ENCODE results near the gene UNK.

The UNK gene, protein sequence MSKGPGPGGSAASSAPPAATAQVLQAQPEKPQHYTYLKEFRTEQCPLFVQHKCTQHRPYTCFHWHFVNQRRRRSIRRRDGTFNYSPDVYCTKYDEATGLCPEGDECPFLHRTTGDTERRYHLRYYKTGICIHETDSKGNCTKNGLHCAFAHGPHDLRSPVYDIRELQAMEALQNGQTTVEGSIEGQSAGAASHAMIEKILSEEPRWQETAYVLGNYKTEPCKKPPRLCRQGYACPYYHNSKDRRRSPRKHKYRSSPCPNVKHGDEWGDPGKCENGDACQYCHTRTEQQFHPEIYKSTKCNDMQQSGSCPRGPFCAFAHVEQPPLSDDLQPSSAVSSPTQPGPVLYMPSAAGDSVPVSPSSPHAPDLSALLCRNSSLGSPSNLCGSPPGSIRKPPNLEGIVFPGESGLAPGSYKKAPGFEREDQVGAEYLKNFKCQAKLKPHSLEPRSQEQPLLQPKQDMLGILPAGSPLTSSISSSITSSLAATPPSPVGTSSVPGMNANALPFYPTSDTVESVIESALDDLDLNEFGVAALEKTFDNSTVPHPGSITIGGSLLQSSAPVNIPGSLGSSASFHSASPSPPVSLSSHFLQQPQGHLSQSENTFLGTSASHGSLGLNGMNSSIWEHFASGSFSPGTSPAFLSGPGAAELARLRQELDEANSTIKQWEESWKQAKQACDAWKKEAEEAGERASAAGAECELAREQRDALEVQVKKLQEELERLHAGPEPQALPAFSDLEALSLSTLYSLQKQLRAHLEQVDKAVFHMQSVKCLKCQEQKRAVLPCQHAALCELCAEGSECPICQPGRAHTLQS

DNA sequence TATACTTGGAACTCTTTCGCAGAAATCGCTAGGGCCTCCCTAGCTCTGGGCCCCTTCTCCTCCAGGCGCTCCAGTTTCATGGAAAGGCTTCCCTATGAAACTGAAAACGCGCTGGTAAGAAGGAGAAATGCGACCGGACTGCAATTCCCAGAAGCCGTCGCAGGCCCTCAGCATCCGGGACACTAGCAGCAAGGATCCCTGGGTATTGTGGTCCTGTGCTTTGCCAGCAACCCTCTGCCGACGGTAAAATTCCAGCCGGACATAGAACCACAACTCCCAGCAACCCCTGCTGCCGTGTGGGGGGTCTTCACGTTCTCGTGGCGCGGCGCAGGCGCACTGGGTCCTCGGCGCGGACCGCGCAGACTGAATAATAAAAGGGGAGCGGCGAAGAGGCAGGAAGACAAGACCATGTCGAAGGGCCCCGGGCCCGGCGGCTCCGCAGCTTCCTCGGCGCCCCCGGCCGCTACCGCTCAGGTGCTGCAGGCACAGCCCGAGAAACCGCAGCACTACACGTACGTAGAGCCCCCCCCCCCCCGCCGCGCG, at the start of gene UNK:
UNK (plus strand) TSS at position 334 of the 543 bp plus-strand sequence; CDS start at position 409, 75 bp downstream.
- peak; percentile 97 to 99 (median 98) for DNase-seq

DNA sequence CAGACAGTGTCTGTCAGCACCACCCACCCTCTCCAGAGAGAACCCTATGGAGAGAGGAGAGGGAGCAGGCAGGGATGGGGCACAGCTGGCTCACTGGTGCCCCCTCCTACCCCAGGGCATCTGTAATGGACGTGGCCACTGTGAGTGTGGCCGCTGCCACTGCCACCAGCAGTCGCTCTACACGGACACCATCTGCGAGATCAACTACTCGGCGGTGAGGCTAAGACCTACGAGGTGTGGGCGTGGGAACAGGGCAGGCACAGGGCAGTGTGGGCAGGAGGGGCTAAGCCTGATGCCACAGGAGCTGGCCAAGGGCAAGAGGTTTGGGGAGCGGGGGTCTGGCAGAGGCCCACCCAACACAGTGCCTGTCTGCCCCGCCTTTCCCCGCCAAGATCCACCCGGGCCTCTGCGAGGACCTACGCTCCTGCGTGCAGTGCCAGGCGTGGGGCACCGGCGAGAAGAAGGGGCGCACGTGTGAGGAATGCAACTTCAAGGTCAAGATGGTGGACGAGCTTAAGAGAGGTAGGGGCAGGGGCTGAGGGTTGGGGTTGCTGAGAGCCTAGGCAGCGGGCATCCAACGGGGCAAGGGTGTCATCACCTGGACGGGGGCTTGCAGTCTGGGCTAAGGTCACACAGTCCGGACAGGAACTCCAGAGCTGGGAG, 48.3 kb upstream of the UNK start:
- DNase-seq: no peak

DNA sequence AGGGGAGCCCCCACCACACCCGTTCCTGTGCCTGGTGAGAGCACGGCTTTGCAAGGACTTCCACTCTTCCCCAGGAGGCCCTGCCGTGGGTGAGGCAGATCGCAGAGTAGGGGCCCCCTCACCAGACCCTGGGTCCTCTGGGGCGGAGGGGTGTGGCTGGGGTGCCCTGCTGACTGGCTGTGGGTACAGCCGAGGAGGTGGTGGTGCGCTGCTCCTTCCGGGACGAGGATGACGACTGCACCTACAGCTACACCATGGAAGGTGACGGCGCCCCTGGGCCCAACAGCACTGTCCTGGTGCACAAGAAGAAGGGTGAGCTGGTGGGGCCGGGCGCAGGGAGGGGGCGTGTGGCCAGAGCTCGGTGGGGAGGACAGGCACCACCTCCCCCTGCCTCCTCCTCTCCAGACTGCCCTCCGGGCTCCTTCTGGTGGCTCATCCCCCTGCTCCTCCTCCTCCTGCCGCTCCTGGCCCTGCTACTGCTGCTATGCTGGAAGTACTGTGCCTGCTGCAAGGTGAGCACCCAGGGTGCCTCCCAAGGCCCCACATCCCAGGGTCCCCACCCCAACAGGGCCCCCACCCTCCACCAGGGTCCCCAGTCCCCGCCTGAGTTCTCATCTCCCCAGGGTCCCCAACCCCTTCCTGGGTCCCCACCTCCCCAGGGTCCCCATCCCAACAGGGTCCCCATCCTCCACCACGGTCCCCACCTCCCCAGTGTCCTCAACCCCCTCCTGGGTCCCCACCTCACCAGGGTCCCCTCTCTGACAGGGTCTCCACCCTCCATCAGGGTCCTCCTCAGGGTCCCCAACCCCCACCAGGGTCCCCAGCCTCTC, 47.3 kb upstream of the UNK start:
- no peak for DNase-seq

DNA sequence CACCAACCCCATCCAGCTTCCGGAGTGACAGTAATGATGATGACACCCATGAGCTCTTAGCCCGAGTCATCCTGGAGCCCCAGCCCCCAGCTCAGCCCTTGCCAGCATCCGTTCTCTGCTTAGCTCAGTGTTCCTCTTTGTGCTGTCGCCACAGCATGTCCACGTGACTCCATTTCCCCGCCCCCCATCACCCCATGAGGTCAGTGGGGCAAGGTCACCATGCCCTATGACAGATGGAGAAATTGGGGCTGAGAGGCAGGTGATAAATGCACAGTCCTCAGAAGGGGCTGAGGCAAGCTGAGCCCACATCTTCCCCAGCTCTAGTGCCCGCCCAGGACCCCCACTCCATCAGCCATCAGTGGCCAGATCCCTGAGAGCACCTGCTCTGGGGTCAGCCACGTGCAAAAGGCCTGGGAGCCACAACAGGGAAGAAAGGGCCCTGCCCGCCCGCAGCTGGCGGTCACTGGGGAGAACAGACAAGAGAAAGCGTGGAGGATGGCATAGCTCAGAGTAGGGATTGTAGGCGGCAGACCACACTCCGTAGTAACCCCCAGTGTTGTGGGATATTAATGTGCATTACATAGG, 46.3 kb upstream of the UNK start:
- no peak for DNase-seq

DNA sequence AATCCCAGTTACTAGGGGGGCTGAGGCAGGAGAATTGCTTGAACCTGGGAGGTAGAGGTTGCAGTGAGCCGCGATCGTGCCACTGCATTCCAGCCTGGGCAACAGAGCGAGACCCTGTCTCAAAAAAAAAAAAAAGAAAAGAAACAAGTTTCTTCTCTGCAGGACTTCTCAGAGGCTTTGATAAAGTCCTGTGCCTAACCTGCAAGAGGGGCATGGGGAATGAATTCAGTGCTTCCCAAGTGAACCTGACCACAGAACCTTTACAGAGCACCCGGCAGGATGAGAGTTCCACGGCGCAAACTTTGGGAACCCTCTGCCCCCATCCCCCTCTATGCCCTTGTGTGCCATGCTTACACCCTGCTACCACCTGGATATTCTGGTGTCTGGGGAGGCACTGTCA, 45.4 kb upstream of the UNK start:
- no peak for DNase-seq

DNA sequence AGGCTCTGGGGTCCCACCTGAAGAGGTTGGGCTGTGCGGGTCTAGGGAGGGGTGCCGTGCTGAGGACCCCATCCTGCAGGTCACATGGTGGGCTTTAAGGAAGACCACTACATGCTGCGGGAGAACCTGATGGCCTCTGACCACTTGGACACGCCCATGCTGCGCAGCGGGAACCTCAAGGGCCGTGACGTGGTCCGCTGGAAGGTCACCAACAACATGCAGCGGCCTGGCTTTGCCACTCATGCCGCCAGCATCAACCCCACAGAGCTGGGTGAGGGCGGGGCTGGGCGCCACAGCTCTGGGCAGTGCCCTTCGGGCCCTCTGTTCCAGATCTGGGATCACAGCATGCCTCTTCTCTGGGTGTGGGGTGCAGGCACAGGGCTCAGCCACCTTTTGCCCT, 44.8 kb upstream of the UNK start:
- no peak for DNase-seq

DNA sequence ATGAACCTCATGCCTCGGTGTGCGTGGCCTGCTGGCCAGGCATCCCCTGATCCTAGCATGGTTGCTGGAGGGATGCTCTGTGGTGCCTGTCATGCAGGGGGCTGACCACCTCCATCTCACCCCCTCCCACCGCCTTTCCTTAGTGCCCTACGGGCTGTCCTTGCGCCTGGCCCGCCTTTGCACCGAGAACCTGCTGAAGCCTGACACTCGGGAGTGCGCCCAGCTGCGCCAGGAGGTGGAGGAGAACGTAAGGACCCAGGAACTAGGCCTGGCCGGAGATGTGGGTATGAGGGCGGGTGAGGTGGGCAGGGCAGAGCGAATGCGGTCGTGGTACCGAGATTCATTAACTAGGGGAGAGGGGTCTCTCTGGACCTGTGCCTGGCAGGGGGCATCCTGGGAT, 44.4 kb upstream of the UNK start:
- DNase-seq: no peak

DNA sequence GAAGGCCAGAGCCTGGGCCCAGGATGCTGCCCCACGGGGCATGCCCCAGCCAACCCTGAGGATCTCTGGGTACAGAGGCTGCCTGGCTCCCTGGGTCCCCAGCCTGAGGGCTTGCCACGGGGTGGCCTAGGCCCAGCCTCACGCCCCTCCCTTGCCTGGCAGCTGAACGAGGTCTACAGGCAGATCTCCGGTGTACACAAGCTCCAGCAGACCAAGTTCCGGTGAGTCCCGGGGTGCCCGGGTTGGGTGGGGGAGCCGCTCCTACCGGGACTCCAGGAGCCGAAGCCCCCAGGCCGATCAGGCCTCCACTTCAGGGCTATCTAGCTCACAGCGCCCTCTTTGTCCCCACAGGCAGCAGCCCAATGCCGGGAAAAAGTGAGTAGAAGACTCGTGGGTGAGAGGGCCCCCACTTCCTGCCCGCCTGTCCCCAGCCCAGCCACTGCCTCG, 44.0 kb upstream of the UNK start:
- DNase-seq: no peak

DNA sequence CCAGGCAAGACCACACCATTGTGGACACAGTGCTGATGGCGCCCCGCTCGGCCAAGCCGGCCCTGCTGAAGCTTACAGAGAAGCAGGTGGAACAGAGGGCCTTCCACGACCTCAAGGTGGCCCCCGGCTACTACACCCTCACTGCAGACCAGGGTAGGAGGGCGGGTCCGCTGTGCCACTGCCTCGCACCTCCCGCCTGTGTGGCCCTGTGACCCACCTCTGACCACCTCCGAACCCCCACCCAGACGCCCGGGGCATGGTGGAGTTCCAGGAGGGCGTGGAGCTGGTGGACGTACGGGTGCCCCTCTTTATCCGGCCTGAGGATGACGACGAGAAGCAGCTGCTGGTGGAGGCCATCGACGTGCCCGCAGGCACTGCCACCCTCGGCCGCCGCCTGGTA, 42.3 kb upstream of the UNK start:
- DNase-seq: no peak

DNA sequence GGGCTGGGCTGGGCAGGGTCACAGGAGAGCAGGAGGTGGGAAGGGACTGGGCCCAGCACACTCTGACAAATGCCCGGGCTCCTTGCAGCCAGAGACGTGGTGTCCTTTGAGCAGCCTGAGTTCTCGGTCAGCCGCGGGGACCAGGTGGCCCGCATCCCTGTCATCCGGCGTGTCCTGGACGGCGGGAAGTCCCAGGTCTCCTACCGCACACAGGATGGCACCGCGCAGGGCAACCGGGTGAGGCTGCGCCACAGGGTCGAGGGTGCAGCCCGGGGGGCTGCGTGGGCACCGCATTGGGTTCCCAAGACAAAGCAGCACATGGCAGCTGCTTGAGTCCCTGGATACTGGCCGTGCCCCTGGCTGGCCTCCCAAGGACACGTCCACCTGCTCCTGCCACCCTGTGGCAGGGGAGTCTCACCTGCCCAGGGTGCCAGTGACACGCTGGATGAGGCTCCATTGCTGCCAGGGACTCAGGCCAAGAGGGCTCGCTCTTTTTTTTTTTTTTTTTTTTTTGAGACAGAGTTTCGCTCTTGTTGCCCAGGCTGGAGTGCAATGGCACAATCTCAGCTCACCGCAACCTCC, 40.9 kb upstream of the UNK start:
- DNase-seq: no peak

DNA sequence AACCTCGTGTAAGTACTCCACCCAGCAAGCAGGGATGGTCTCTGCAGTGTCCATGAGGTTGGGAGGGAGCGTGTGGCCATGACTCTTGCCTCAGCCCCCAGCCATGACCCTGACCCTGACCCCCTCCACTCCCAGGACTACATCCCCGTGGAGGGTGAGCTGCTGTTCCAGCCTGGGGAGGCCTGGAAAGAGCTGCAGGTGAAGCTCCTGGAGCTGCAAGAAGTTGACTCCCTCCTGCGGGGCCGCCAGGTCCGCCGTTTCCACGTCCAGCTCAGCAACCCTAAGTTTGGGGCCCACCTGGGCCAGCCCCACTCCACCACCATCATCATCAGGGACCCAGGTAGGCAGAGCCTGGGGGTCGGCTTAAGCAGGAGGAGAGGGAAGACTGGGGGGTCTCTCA, 35.9 kb upstream of the UNK start:
- DNase-seq: no peak

DNA sequence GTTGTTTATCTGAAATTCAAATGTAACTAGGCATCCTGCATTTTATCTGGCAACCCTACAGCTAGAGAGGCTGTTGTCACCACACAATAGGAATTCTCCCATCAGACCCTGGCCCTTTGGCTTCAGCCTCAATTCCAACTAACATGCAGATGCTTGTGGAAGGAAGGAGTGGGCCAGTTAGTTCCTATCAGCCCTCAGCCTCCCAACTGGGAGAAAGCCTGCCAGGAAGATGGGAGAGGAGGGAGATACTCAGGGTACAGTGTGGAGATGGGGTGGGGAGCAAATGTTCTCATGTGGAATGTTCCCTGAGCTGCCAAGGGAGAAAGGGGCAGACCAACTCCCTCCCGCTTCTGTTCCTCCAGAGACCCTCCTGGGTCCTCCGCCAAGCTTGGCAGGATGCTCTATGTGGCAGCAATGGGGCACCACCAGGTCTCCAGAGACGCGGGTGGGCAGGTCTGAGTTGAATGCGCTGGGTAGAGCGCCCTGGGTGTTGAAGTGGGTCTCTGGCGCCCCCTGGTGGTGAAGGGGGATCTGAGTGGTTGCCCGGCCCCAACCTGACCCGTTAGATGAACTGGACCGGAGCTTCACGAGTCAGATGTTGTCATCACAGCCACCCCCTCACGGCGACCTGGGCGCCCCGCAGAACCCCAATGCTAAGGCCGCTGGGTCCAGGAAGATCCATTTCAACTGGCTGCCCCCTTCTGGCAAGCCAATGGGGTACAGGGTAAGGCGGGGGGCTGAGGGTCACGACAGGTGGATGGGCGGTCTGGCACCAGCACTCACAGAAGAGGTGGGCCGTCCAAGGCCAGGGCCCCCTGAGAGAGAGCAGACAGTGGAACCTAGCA, 34.8 kb upstream of the UNK start:
- peak; percentile 45 to 82 (median 49) for DNase-seq

DNA sequence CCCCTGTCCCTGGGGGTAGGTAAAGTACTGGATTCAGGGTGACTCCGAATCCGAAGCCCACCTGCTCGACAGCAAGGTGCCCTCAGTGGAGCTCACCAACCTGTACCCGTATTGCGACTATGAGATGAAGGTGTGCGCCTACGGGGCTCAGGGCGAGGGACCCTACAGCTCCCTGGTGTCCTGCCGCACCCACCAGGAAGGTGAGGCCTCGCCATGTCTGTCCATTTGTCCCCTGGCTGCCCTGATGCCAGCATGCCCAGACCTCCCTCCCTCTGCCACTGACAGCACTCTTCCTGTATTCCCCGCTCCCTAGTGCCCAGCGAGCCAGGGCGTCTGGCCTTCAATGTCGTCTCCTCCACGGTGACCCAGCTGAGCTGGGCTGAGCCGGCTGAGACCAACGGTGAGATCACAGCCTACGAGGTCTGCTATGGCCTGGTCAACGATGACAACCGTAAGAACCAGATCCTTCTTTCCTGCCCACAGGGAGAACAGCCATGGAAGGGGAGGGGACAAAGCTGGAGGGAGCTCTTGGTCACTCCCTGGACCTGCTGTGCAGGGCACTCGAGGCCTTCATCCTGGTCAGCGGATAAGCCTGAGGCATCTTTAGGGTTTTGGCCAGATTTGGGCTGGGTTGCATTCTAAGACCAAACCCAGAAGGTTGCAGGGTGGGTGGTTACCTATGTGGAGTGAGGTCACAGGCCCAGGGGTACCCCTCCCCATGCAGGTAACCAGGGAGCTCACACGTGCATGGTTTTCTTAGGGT, 33.8 kb upstream of the UNK start:
- DNase-seq: no peak

DNA sequence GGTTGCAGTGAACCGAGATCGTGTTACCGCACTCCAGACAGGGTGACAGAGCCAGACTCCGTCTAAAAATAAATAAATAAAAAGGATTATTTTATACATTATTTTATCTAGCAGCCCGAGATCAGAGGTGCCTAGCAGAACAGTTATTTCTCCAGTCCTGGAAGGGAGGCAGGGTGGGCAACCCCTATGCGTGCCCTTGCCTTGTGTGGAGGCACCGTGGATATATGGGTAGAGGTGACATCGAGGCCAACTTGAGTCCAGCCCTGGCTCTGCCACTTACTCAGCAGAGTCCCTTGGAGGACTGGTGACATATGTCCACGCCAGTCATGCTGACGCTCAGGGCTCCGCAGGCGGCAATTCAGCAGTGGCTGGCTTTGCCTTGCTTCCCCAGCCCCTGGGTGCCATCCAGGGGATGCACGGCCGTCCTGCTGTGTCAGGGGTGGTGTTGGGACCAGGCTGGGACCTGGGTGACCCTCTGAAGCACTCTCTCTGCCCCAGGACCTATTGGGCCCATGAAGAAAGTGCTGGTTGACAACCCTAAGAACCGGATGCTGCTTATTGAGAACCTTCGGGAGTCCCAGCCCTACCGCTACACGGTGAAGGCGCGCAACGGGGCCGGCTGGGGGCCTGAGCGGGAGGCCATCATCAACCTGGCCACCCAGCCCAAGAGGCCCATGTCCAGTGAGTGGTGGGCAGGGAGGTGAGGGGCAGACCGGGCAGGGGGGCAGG, 32.8 kb upstream of the UNK start:
- no peak for DNase-seq

DNA sequence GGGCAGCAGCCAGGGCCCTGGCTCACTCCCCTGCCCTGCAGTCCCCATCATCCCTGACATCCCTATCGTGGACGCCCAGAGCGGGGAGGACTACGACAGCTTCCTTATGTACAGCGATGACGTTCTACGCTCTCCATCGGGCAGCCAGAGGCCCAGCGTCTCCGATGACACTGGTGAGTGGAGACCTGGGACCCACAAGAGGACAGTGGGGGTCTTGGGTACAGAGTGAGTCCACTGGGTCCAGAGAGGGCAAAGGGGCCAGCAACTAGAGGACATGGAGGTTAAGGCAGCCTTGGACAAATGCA, 32.2 kb upstream of the UNK start:
- no peak for DNase-seq

DNA sequence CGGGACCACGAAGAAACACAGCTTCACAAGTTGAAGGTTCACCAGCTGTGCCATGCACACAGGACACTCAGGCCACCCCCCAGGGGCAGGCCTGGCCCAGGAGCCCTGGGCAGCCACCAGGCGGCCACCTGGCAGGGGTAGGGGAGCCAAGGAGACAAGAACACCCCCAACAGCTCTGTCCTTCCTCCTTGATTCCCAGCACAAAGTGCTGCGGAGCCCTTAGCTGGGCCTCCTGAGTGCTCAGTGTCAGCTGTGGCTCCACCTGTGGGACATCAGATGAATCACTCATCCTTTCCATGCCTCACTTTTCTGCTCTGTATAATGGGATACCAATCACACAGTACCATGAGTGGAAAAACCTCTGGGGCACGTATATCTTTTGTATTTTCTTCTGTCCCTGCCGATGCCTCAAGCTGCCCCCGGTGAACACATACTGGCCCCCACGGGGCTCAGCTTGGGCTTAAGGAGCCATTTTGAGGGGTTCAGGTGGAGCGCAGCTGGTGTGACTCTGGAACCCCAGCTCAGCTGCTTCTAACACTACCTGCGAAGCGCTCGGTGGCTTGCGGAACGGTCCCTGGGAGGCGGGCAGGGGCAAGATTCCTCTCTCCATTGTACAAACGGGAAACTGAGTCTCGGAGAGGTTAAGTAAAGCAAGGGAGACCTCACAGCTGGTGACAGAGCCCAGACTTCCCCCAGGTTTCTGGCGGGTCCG, 31.6 kb upstream of the UNK start:
- no peak for DNase-seq

DNA sequence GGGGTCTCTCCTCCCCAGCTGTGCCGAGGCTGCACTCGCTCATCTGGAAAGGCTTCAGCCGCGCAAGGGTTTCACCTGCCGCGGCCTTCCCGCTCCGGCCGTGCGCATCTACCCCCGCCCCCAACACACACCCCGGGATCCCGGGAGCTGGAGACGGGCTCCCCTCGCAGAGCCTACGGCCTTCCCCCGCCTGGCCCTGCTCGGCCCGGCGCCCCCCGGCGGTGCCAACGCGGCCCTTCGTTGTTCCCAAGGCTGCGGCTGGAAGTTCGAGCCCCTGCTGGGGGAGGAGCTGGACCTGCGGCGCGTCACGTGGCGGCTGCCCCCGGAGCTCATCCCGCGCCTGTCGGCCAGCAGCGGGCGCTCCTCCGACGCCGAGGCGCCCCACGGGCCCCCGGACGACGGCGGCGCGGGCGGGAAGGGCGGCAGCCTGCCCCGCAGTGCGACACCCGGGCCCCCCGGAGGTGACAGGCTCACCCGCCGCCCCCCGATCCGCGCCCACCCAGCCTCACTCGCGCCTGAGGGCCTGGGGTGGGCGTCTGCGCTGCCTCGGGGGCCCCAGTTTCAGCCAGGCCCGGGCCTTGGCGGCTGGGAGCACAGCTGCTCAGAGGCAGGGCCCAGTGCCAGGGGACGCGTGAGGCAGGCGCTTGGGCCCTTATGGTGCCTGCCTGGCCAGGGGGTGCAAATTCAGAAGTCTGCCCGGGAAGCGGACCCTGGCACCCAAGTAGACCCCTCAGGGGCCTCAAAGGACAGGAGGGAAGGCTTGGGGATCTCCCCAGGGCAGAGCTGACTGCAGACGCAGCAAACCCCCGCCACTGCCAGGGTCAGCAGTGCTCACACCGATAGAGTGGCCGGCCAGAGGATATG, 30.9 kb upstream of the UNK start:
- DNase-seq: peak in 1 of 3 experiments; percentile 49
